ACC112 (cell line): ENCODE results near the gene TALDO1.

Source experiments
- H2AFZ ChIP-seq: fragments of 200-600 bp; sonication (generic); one replicate; pipeline ENCODE4 v1.6.0; 2017; ENCODE audit warnings: antibody characterized with exemption, low read length; ENCODE audit not compliant: unreplicated experiment
- H3K27ac ChIP-seq: fragments of 200-600 bp; sonication (generic); 2 replicates; pipeline ENCODE4 v1.5.1; 2014; ENCODE audit warnings: low read depth, mild to moderate bottlenecking, antibody characterized with exemption, low read length, moderate library complexity
- H3K27me3 ChIP-seq: fragments of 200-600 bp; sonication (generic); 2 replicates; pipeline ENCODE4 v1.6.1; 2014; ENCODE audit warnings: mild to moderate bottlenecking, antibody characterized with exemption, low read length, moderate library complexity, mixed read lengths; ENCODE audit not compliant: insufficient read depth
- H3K36me3 ChIP-seq: fragments of 200-600 bp; sonication (generic); 2 replicates; pipeline ENCODE4 v1.6.1; 2016; ENCODE audit warnings: mild to moderate bottlenecking, antibody characterized with exemption, low read length, moderate library complexity, mixed read lengths; ENCODE audit not compliant: insufficient read depth
- H3K4me1 ChIP-seq: fragments of 200-600 bp; sonication (generic); one replicate; pipeline ENCODE4 v1.6.1; 2016; ENCODE audit warnings: low read length, mixed read lengths; ENCODE audit not compliant: insufficient read depth, unreplicated experiment, control insufficient read depth
- H3K4me3 ChIP-seq: fragments of 200-600 bp; sonication (generic); 2 replicates; pipeline ENCODE4 v1.5.1; 2014; ENCODE audit warnings: mild to moderate bottlenecking, low read depth, low read length
- H3K79me2 ChIP-seq: fragments of 200-600 bp; sonication (generic); one replicate; pipeline ENCODE4 v1.6.0; 2016; ENCODE audit warnings: low read length; ENCODE audit not compliant: control insufficient read depth, unreplicated experiment, insufficient read depth

The TALDO1 gene

GRCh38 chr11:778976-779954, 32.0 kb downstream of the TALDO1 start:
- H3K27me3 ChIP-seq = no peaks in the 10 kb centered on the region
- no peak overlapping the region for H3K27ac ChIP-seq
- H3K4me3 ChIP-seq = no peak overlapping the region
- H2AFZ ChIP-seq = no peak overlapping the region
- H3K36me3 ChIP-seq = no peaks in the 10 kb centered on the region
- peaks cover 47% of the 10 kb centered on the region for H3K79me2 ChIP-seq
- peaks cover 22% of the 10 kb centered on the region for H3K4me1 ChIP-seq

GRCh38 chr11:779955-780532, 32.8 kb downstream of the TALDO1 start:
- Histone ChIP-seq H2AFZ (no peak overlapping the region), H3K79me2 (peaks cover 40% of the 10 kb centered on the region), H3K4me1 (peaks cover 18% of the 10 kb centered on the region)

DNA sequence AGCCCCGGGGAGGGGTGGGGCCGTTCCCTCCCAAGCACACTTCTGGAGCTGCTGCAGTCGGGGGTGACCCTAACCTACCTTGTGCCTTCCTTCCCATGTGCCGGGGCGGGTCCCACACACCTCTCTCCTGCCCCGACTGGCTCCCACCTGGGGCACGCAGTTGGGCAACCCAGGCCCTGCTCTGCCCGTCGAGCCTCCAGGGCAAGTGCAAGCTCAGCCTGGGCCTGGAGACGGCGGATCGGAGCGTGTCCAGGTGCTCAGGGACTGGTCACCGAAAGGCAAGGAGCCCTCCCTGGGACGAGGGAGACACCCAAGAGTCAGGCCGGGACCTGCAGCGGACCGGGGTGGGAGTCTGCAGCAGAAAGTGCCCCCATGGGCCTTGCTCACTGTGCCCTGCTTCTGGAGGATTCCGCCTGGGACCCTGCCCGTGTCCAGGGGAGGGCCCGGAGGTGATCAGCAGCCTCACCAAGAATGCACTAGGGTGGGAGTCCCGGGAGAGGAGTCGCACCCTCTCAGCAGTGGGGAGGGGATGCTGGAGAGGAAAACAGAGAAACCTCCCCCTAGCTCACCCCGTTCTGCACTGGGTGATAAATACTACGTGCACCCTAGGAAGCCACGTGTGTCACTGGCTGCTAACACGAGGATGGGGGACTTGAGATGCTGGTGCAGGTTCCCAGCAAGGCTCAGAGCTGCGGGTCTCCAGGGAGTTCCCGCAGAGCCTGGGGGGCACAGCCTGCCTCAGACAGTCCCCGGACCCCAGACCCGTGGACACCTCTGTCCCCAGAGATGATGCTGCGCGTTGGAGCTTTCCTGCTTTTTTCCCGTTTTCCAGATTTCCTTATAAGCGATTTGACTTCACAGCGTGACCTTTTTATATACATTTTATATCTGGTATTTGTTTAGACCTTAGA, 35.3 kb downstream of the TALDO1 start:
- peaks cover 9% of the 10 kb centered on the region for H3K4me1 ChIP-seq
- no peaks in the 10 kb centered on the region for H3K36me3 ChIP-seq
- no peaks in the 10 kb centered on the region for H3K27me3 ChIP-seq
- H2AFZ ChIP-seq = no peak overlapping the region
- H3K79me2 ChIP-seq = peaks cover 19% of the 10 kb centered on the region
- no peak overlapping the region for H3K4me3 ChIP-seq
- H3K27ac ChIP-seq = no peak overlapping the region

More at GRCh38 chr11:779955-780532, 32.8 kb downstream of the TALDO1 start:
- no peaks in the 10 kb centered on the region for H3K36me3 ChIP-seq
- no peaks in the 10 kb centered on the region for H3K27me3 ChIP-seq
- H3K4me3 ChIP-seq = no peak overlapping the region
- H3K27ac ChIP-seq = no peak overlapping the region

DNA sequence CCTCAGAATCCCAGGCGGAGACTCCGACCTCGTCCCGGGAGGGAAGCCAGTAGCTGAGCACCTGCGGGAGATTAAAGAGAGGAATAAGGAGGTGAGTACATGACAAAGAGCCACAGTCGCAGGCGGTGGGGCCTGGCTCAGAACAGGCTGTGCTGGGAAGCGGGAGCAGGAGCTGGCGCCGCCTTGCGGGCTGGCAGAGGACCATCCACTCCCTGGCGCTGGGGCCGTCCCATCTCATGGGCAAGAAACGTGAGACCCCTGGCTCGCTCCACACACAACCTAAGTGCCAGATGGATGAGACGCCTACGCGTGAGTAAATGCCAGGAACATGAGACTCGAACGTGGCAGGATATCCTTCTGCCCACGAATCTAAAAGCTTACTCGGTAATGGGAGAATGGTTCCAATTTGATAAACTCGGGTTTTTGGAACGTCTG, 36.3 kb downstream of the TALDO1 start:
- H3K36me3 ChIP-seq = no peaks in the 10 kb centered on the region
- no peaks in the 10 kb centered on the region for H3K27me3 ChIP-seq
- H2AFZ ChIP-seq = no peak overlapping the region
- H3K4me3 ChIP-seq = no peak overlapping the region
- no peak overlapping the region for H3K27ac ChIP-seq
- peaks cover 3% of the 10 kb centered on the region for H3K4me1 ChIP-seq
- peaks cover 8% of the 10 kb centered on the region for H3K79me2 ChIP-seq

DNA sequence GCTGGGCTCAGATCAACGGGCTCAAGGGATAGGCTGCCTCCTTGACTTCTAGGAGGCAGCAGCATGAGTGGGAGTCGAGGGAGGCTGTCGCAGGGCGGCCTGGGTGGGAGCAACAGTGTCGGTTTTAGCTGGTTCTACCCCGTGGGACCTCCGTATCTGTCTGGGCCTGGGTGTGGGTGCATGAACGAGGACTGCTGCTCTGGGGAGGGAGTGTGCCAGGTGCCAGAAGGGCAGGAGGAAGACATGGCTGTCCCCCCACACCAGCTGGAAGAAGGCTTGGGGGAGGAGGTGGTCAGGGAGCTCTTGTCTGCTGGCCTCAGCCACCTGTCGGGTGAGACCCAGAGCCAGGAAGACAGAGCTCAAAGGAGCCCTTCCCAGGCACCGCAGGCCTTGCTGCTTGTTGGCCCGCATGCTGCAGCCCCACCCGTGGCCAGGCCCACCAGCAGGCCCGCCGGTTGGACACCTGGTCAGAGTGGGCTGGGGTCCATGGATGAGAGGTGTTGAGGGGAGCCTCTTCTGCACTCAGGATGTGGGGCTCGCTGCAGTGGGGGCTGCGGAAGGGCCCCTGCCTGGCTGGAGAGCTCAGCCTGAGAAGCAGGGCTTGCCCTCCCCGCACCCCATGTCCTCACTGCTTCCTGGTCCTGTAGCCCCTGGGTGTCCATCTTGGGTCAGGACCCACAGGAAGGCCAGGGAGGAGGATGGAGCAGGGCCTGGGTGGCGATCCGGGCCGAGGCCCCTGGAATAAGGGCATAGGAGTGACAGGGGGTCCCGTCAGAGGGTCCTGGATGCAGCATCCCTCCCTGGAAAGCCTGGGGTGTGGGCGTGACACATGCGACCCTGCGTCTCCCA, 39.2 kb downstream of the TALDO1 start:
- H3K4me1 ChIP-seq = no peaks in the 10 kb centered on the region
- no peaks in the 10 kb centered on the region for H3K79me2 ChIP-seq
- no peak overlapping the region for H3K27ac ChIP-seq
- no peak overlapping the region for H2AFZ ChIP-seq
- H3K4me3 ChIP-seq = no peak overlapping the region
- H3K36me3 ChIP-seq = no peaks in the 10 kb centered on the region
- H3K27me3 ChIP-seq = no peaks in the 10 kb centered on the region

GRCh38 chr11:787084-787675, 39.9 kb downstream of the TALDO1 start:
- H3K36me3 ChIP-seq = no peaks in the 10 kb centered on the region
- no peaks in the 10 kb centered on the region for H3K27me3 ChIP-seq
- no peak overlapping the region for H2AFZ ChIP-seq
- H3K27ac ChIP-seq = no peak overlapping the region
- no peaks in the 10 kb centered on the region for H3K79me2 ChIP-seq
- no peak overlapping the region for H3K4me3 ChIP-seq
- no peaks in the 10 kb centered on the region for H3K4me1 ChIP-seq

DNA sequence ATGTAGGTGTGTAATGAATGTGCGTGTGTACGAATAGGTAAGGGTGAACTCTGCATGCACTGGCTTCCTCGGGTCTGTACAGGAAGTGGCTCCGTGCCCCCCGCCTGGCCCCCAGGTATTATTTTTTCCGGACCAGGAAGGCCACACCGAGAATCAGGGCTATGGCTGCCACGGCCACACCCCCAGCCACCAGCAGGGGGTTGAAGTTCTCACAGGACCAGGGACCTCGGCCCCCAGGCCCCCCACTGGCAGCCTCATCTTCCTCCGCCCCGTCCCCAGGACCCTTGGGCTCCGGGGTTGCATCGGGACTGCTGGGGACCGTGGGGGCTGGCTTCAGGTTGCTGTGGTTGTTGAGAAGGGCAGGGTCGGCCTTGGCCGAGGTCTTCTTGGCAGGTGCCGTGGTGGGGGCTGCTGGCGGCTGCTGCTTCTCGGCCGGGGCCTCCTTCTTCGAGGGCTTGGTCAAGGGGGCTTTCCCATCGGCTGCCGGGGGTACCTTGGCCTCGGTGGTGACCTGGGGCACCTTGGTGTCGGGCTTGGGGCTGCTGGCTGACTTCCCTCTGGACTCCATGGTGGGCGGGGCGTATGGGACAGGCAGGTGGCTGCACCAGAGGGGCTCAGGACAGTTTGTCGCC, 40.9 kb downstream of the TALDO1 start:
- Histone ChIP-seq H3K4me1 (no peaks in the 10 kb centered on the region), H3K4me3 (no peak overlapping the region), H3K27ac (no peak overlapping the region), H3K36me3 (no peaks in the 10 kb centered on the region), H3K27me3 (no peaks in the 10 kb centered on the region), H3K79me2 (no peaks in the 10 kb centered on the region), H2AFZ (no peak overlapping the region)

GRCh38 chr11:788953-789940, 42.0 kb downstream of the TALDO1 start:
- Histone ChIP-seq H3K27me3 (no peaks in the 10 kb centered on the region), H2AFZ (no peak overlapping the region), H3K79me2 (no peaks in the 10 kb centered on the region), H3K4me1 (no peaks in the 10 kb centered on the region), H3K27ac (no peak overlapping the region), H3K36me3 (no peaks in the 10 kb centered on the region), H3K4me3 (peak overlapping the region; percentile 39; the same call in 1 of the 2 replicates)
